NCI-H146 treated with DMSO at 0.1 percent for 48 hours (cell line): ENCODE data around the gene MRPL45.
"Not testable (repeated sequence)": the region's sequence is repeated elsewhere in the genome, so short reads cannot be mapped to it uniquely, and the experiment has no call there.

ENCODE experiments used
- DNase-seq: peaks from one replicate; lab custom pipeline; 2025; ENCODE audit not compliant: unreplicated experiment; lab: John Stamatoyannopoulos, UW

The MRPL45 gene

DNA sequence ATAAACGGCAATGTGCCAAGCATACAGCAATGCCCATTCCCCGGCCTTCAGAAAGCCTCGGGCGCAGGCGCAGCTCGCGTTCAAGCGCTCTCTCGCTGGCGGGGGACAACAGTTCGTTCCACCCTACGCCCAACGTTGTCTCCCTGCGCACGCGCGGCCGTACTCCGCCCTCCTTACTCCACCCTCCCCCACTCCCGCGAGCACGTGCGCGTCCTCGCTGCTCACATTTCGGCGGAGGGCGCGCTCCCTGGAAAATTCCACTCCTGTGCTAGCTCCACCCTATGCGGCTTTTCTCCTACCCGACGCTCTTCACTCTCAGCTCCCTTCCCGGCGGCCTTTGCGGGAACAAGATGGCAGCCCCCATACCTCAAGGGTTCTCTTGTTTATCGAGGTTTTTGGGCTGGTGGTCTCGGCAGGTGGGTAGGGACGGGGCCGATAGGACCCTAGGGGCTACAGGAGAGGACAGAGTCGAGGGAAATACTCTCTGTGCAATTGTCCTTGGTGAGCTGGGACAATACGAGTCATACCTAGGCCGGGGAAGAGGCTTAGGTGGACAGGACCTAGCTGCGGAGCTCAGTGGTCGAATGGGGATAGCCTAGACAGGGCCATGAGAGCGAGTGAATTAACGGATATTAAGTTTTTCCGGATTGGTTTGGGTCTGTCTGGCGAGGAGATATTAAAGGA, at the start of gene MRPL45:
Gene MRPL45 (plus strand): TSS at position 335 of the 684 bp plus-strand sequence. CDS start 16 bp downstream, at position 351.
- DNase-seq = peak; percentile 90

DNA sequence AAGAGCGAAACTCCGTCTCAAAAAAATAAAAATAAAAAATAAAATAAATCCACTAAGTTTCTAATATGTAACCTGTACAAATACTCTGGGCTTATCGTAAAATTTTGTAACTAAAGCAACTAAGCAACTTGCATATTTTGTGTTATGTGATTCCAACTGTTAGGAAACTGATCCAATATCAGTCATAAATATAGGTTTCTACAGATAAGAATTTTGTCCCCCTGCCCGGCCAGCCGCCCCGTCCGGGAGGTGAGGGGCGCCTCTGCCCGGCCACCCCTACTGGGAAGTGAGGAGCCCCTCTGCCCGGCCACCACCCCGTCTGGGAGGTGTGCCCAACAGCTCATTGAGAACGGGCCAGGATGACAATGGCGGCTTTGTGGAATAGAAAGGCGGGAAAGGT, 43.8 kb upstream of the MRPL45 start:
- DNase-seq = not testable (repeated sequence)

DNA sequence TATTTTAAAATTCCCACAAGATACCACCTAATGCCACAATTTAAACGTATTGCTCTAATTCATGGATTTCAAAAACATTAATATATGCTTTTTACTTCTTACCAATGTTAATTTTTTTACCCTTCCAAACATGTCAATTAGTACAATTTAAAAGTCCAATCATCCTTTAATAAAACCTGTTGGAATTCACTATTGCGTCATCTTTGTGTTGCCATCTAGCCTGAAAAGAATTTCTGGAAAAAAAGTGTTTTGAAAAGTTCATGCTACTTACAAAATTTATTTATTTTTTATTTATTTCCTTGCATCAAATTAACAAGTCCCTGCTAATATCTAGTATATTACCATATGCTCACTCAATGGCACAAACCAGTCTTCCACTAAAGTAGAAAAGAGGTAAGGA, 42.6 kb upstream of the MRPL45 start:
- not testable (repeated sequence) for DNase-seq

DNA sequence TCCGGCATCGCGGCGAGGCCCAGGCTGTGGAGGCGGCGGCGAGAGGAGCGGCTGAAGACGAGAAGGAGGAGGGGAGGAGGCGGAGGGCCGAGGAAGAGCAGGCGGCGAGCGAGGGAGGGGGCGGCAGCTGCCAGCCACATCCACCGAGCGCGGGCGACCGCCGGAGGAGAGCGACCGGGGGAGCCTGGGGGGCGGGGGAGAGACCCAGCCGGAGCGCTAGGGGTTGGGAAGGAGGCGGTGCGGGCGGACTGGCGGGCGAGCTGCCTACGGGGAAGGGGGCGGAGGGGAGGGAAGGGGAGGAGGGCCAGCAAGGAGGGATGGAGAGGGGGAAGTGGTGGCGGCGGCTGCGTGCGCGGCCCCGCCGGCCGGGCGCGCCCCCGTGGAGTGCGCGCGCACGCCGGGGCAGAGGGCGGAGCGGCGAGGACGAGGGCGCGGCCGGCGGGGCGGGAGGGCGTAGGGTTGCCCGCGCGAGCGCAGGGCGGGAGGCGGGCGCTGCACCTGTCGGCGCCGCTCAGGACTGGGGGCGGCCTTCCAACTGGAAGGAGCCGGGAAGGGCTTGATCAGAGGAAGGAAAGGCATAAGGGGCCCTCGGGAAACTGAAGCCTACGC, 39.9 kb upstream of the MRPL45 start:
- peak; percentile 62 for DNase-seq

DNA sequence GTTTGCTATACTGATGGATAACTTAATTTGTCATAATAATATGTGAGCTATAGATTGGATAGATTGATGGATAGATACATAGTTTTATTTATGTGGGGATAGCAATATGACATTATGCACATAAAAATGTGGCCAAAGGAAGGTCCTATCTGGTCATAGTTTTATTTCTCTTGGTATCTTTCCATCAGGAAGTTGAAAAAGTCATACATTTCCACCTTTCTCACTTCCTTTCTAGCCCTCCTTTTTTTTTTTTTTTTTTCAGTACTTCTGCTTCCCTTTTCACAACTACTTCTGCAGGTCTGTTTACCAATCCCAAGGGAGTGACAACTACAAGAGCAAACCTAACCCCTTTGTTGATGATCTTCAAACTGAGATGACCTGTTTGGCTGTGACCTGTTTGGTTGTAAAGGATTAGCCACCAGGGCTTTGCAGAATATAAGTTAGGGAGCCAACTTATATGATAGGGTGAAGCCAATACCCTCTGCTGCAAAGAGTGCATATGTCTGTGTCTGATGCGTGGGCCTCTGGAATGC, 30.9 kb upstream of the MRPL45 start:
- DNase-seq = not testable (repeated sequence)

DNA sequence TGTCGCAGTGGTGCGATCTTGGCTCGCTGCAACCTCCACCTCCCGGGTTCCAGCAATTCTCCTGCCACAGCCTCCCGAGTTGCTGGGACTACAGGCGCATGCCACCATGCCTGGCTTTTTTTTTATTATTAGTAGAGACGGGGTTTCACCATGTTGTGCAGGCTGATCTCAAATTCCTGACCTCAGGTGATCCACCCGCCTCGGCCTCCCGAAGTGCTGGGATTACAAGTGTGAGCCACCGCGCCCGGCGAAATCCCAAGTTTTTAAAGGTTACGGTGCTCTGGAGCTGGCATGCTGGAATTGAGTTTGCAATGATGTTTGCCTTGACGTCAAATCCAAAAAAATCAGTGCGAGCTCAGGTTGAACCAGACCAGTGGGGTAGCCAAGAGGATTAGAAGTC, 30.4 kb upstream of the MRPL45 start:
- not testable (repeated sequence) for DNase-seq

DNA sequence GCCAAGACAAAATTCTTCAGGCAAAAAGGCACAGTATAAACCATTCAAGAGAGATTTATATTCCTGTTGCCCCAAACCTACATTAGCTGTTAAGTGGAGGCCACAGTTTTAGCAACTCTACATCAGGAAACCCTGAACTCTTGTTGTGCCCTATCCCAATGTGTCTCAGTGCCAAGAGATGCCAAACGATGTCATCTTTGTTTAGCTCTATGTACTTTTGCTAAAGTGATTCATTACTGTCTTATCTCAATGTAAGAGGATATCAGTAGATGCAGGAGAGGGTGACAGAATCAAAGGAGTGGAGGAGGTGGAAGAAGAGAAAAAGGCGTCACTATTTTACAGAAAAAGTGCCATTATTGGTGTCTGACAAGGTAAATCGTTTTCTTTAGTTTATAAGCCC, 28.8 kb upstream of the MRPL45 start:
- not testable (repeated sequence) for DNase-seq

DNA sequence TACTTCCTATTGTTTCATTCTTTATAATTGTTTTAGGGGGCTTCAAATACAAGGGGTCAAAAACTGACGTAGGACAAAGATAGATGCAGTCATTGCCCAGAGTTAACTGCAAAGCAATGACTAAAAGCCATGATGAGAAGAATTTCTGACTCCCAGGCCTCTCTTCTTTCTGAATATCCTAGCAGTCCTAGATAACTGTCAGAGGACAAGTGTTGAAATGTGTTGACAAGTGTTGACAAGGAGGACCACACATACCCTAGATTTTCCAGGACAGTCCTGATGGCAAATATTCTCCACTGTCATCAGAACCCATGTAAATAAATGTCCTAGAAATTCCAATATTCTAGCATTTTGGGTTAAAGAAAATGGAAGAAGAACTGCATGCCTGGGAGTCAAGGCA, 27.9 kb upstream of the MRPL45 start:
- not testable (repeated sequence) for DNase-seq

DNA sequence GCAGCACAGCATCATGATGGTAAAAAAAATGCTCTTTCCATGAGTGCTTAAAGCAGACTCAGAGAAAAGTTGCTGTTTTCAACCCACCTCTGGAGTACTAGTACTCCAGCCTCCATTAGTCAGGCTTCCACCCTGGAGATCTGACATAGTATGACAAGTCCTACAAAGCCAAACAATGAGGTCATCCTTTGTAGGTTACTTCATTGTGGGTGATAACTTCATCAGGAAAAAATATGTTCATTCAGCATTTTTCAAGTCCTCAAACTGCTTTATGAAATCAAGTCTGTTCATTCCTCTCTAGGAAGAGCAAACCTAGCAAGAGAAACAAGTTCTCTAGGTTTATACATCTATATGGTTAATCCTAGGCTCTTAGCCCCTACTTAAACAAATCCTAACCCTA, 27.4 kb upstream of the MRPL45 start:
- DNase-seq = not testable (repeated sequence)

DNA sequence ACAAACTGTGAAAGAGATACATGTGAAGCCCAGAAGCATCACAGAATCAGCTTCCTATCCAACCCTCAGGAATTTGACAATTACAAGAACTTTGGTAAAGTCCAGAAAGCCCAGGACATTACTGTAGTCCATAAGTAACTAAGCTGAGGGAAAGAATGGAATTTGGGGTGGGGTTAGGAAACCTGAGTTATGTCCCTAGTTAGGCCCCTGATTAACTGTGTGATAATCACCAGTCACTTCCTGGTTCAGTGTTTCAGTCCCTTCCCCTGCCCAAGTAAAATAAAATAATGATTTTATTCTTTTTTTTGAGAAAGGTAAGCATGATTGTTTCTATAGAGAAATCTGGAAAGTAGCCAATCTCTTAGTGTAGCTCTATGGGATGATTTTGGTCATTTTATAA, 11.0 kb upstream of the MRPL45 start:
- not testable (repeated sequence) for DNase-seq

DNA sequence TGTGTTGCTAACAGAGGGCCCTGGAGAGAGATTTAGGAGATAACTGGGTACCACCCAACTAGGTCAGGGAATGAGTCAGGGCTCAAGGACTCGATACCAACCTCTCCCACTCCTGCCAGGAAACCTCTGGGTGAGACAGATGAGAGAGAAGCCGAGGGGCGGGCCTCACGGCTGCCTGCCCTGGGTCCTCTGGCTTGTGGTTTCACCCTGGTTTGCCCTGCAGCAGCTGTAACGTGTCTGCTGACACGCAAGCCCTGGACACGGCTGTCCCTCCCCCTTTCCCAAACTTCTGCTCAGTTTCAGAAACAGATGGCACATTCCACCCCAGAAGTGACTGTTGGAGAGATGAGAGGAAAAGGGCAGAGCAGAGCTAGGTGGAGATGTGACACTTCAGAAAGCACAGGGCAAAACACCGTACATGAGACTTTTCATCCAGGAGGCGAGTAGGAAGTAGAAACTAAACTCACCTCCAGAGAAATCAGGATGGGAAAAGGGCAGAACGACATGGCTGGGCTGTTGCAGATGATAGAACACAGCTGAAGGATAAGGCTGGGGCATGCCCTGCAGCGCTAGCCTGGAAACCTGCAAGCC, 10.4 kb upstream of the MRPL45 start:
- DNase-seq = not testable (repeated sequence)

DNA sequence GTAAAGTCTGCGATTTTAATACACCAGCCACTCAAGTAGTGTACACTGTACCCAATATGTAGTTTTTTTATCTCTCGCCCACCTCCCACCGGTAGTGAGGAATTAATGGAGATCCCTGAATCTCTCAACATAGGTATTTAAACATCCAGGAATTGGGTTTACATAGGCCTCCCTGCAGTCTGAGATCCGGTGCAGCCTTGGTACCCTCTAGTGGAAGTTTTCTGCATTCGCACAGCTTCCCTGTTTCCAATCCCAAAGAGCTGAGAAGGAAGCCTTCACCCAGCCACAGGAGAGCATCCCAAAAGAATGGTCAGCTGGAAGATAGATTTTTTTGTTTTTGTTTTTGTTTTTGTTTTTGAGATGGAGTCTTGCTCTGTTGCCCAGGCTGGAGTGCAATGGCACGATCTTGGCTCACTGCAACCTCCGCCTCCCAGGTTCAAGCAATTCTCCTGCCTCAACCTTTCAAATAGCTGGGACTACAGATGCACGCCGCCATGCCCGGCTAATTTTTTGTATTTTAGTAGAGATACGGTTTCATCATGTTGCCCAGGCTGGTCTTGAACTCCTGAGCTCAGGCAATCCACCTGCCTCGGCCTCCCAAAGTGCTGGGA, 8.6 kb upstream of the MRPL45 start:
- DNase-seq = not testable (repeated sequence)

DNA sequence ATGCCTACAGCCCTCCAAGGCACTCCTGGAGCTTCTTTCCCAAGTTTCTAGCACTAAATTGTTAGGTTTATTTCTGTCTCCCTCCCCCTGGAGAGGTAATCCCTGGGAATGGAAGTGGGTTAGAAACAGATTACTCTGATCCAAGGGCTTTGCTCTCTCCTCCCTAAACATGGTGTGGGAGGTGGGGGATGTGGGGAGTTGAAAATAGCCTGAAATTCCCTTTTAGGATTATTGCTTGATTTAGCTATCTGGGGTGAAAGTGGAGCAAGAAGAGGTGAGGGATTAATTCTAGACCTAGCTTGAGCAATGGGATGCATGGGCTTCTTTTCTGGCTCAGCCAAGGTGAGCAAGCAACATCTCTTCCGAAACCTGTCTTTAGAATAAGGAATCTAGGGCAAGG, 7.2 kb upstream of the MRPL45 start:
- not testable (repeated sequence) for DNase-seq

DNA sequence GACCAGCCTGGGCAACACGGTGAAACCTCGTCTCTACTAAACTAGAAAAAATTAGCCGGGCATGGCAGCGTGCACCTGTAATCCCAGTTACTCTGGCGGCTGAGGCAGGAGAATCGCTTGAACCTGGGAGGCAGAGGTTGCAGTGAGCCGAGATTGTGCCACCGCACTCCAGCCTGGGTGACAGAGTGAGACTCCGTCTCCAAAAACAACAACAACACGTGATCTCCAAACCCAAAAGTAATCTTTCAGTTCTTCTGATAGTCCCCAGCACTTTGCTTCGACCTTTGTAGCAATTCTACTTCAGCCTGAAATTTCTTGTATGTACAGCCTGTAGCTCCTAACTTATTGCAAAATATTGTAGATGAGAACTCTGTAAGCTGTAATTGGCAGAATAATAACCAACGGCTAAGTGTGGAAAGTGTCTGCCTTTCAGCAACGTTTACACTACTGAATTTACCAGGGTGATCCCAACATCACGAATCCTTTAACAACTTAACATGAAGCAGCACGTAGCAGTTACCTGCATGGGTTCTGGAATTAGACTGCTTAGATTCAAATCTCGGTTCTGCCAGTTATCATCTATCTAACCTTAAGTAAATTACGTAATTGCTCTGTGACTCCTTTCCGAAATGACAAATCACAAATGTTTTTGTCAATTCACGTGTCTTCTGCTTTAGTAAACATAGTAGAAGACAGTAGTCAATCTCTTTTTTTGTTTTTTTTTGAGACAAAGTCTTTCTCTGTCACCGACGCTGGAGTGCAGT, 1.2 kb upstream of the MRPL45 start:
- DNase-seq = peak; percentile 18

DNA sequence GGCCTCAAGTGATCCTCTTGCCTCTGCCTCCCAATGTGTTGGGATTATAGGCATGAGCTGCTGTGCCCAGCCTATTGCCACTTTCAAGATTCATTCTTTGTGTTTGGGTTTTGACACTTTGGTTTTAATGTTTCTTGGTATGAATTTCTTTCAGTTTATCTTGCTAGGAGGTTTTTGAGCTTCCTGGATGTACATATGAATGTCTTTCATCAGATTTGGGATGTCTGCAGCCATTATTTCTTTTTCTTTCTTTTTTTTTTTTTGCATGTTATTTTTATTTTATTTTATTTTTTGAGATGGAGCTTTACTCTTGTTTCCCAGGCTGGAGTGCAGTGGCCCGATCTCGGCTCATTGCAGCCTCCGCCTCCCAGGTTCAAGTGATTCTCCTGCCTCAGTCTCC, 18.5 kb downstream of the MRPL45 start:
- DNase-seq = no peak

DNA sequence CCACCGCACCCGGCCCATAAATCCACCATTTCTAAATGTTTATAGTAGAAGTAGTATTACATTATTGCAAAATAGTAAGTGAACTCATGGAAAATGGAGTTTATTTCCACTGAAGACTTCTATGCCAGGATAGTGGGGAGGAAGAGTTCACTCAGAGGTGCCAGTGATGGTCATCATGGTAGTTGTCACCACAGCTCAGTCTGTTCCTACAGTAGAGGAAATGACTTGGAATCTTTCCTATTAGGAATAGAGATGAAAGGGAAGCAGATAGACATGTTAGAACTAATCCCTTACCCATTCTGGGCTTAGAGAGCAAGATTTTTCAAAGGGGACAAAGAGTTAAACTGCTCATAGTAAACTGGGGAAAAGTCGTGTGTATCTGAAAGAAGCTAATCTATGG, 20.1 kb downstream of the MRPL45 start:
- DNase-seq = no peak

DNA sequence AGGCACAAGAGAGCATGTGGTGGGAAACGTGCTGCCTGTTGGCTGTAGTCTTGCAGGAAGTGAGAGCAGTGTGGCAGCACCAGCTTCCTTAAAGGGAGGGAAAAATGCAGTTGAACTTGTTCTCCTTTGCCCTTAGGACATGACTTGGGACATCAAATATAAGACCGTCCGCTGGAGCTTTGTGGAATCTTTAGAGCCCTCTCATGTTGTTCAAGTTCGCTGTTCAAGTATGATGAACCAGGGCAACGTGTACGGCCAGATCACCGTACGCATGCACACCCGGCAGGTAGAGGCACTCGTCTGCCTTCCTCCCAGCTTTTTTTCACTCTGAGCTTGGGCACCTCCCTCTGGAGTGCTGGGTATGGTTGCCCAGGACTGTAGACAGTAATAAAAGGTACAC, 23.5 kb downstream of the MRPL45 start:
- DNase-seq = no peak

DNA sequence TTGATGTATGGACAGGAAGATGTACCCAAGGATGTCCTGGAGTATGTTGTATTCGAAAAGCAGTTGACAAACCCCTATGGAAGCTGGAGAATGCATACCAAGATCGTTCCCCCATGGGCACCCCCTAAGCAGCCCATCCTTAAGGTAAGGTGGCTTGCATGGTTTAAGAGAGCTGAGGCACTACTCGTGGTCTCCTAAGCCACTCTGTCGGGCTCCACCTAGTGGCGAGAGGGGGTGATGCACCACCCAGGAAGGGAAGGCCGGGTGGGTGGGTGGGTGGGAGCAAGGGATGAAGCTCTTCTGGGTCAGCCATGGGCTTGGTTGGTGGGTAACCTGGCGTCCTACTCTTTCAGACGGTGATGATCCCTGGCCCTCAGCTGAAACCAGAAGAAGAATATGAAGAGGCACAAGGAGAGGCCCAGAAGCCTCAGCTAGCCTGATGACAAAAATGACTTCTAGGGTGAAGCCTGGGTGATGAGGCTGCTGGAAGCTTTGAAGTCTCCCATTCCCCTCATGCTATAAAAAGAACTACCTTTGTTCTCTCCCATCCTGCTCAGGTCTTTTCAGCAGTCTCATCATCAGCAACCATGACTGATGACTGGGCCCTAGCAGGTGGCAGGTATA, 25.3 kb downstream of the MRPL45 start:
- no peak for DNase-seq

DNA sequence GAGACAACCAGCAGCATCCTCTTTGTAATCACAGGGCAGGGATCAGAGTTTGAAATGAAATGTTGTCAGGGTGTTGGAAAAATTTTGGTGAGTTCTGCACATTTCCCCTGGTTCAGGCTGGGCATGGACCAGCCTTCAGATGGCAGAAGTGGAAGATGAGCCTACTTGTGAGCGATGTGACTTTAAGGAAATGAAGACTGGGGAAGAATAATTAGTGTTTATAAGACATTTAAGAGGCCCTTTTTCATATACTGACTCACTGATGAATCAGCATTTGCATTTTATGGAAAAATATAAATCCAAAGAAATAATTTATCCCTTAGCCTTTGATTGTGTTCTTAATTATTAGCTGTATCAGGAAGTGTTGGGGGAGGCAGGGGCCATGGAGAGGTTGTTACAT, 25.9 kb downstream of the MRPL45 start:
- no peak for DNase-seq

DNA sequence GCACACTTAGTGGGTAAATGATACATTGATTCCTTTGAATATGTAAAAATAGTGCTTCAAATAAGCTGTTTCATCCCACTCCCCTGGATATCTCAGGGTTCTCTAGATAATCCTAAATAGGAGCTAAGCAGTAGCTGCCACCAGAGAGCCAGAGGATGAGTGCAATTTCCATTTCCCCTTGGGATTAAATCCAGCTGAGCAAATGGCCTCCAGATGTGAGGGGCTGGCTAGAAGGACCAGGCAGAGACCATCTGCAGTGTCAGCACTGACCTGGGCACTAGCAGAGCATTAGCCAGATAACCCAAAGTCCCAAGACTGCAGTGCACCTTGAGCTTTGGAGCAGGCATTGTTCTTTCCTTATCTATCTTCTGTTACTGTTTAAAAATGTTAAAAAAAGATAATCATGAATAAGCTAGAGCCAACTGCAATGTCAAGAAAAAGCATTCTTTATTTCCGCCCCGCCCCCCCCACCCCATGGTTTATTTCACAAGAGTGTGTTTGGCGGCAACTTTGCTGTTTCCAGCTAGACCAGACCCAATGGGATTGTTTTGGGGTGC, 27.3 kb downstream of the MRPL45 start:
- DNase-seq = no peak
